Natural killer cell (primary cell): ENCODE data around the gene ENPP3. TPM values are rescaled to one million over a fixed set of nuclear protein-coding genes. Genes with fewer than 3 reads are reported as not detected.

Source experiments
- ATAC-seq, 3 donors: fragments of 150-1000 bp in 2 of 3; fragments of 200-7000 bp in 1 of 3; cut with Tn5 transposase; 1 replicate in 1 of 3; 2 replicates in 2 of 3; pipeline ENCODE4 v1.10.0; 2021; ENCODE audit warnings: mild to moderate bottlenecking in 2 of 3, moderate library complexity in 2 of 3
- DNase-seq, 2 donors: peaks; one replicate each; pipeline versions ENCODE4 v3.0.0 to v3.0.0-alpha.2; 2013 to 2021; ENCODE audit warnings: mixed read lengths in 1 of 2
- H3K27ac ChIP-seq: one replicate; pipeline ENCODE4 v1.5.1; 2013; ENCODE audit warnings: mild to moderate bottlenecking, low read length
- H3K27me3 ChIP-seq: one replicate; pipeline ENCODE4 v1.6.1; 2013; ENCODE audit warnings: low read length; ENCODE audit not compliant: control insufficient read depth, insufficient read depth
- H3K36me3 ChIP-seq: one replicate; pipeline ENCODE4 v1.6.1; 2013; ENCODE audit warnings: low read length; ENCODE audit not compliant: control insufficient read depth, insufficient read depth
- H3K4me1 ChIP-seq: one replicate; pipeline ENCODE4 v1.6.1; 2013; ENCODE audit warnings: low read length; ENCODE audit not compliant: control insufficient read depth, insufficient read depth
- H3K4me3 ChIP-seq: one replicate; pipeline ENCODE4 v1.5.1; 2013; ENCODE audit warnings: low read length
- H3K9me3 ChIP-seq: one replicate; pipeline ENCODE4 v1.6.1; 2013; ENCODE audit warnings: low read length; ENCODE audit not compliant: control insufficient read depth, insufficient read depth
- H3K27ac Mint-ChIP-seq, 2 donors: one replicate each; pipeline ENCODE4 v1.8.0; 2022; ENCODE audit warnings: mild to moderate bottlenecking in 2 of 2, mixed read lengths in 2 of 2, moderate library complexity in 1 of 2
- H3K27me3 Mint-ChIP-seq, 2 donors: one replicate each; pipeline ENCODE4 v1.8.0; 2022; ENCODE audit warnings: low read depth in 2 of 2, mixed read lengths in 2 of 2
- H3K36me3 Mint-ChIP-seq: one replicate; pipeline ENCODE4 v1.8.0; 2022; ENCODE audit warnings: mixed read lengths
- H3K4me1 Mint-ChIP-seq, 2 donors: one replicate each; pipeline ENCODE4 v1.8.0; 2022; ENCODE audit warnings: mixed read lengths in 2 of 2
- H3K4me3 Mint-ChIP-seq: one replicate; pipeline ENCODE4 v1.8.0; 2022; ENCODE audit warnings: mild to moderate bottlenecking, moderate library complexity, mixed read lengths
- H3K9me3 Mint-ChIP-seq, 2 donors: one replicate each; pipeline ENCODE4 v1.8.0; 2022; ENCODE audit warnings: mixed read lengths in 2 of 2
- CTCF ChIP-seq: fragments of 200-600 bp; IDR thresholded peaks from one replicate; pipeline ENCODE4 v1.8.0; 2022; ENCODE audit warnings: antibody characterized with exemption
- WGBS: methylation state at CpG from one replicate; pipeline ENCODE4 v1.1.7; 2013; ENCODE audit warnings: missing lambda C conversion rate; ENCODE audit not compliant: insufficient coverage; 5-methylcytosine and 5-hydroxymethylcytosine counted together
- intact Hi-C: fragments of 100-400 bp; cut with micrococcal nuclease; formaldehyde crosslinking; loops from one replicate; pipeline ENCODE4 v1.14.2; 2022
- total RNA-seq, 4 donors: library from RNA; stranded (reverse); fragments of 120-200 nt in 1 of 4; gene quantifications; one replicate each; pipeline versions ENCODE4 v1.2.3 to v1.2.4, GENCODE V29; 2013 to 2022

Gene ENPP3
- total RNA-seq, 3 donors from 2014 or later (not counting 1 experiment from before 2014, with no cell fraction given): 0.33 to 32.4 (median 1.8) TPM

GRCh38 chr6:131765081-131765803, 128.1 kb downstream of the ENPP3 start:
- no peak for ATAC-seq

GRCh38 chr6:131765804-131766135, 128.7 kb downstream of the ENPP3 start:
- intact Hi-C loops: no loop called here
- Mint-ChIP-seq H3K27me3 (peaks cover 13 to 16% of the 10 kb centered on the region in 2 donors), H3K4me1 (no peaks in the 10 kb centered on the region), H3K27ac (no peak overlapping the region), H3K36me3 (no peaks in the 10 kb centered on the region), H3K4me3 (no peak overlapping the region), H3K9me3 (no peaks in the 10 kb centered on the region)
- H3K36me3 ChIP-seq: no peaks in the 10 kb centered on the region
- no peak overlapping the region for H3K27ac ChIP-seq
- no peaks in the 10 kb centered on the region for H3K27me3 ChIP-seq
- TF ChIP-seq CTCF: no peak
- DNase-seq (no peak), ATAC-seq (no peak)
- no peaks in the 10 kb centered on the region for H3K4me1 ChIP-seq
- 78% methylated on average over 3 of the region's 4 CpGs for WGBS
- H3K9me3 ChIP-seq: no peaks in the 10 kb centered on the region
- H3K4me3 ChIP-seq: no peak overlapping the region

More at GRCh38 chr6:131765081-131765803, 128.1 kb downstream of the ENPP3 start:
- Mint-ChIP-seq H3K27ac (no peak overlapping the region), H3K4me3 (no peak overlapping the region), H3K4me1 (no peaks in the 10 kb centered on the region), H3K9me3 (no peaks in the 10 kb centered on the region), H3K36me3 (no peaks in the 10 kb centered on the region), H3K27me3 (peaks cover 13 to 16% of the 10 kb centered on the region in 2 donors)
- Histone ChIP-seq H3K4me3 (no peak overlapping the region), H3K27me3 (no peaks in the 10 kb centered on the region), H3K4me1 (no peaks in the 10 kb centered on the region), H3K36me3 (no peaks in the 10 kb centered on the region), H3K27ac (no peak overlapping the region), H3K9me3 (no peaks in the 10 kb centered on the region)
- WGBS: 75% methylated on average over 7 of the region's 9 CpGs
- intact Hi-C loops: no loop called here
- DNase-seq: no peak
- TF ChIP-seq CTCF: no peak

- DNase-seq: no peak
Measured at GRCh38 chr6:131766631-131767030, 129.5 kb downstream of the ENPP3 start.

More at GRCh38 chr6:131766631-131767030, 129.5 kb downstream of the ENPP3 start:
- H3K4me1 Mint-ChIP-seq: no peaks in the 10 kb centered on the region
- Histone ChIP-seq H3K27ac (no peak overlapping the region), H3K27me3 (no peaks in the 10 kb centered on the region), H3K9me3 (no peaks in the 10 kb centered on the region), H3K4me1 (no peaks in the 10 kb centered on the region), H3K36me3 (no peaks in the 10 kb centered on the region), H3K4me3 (no peak overlapping the region)
- no peak for ATAC-seq
- no peak overlapping the region for H3K4me3 Mint-ChIP-seq
- H3K27ac Mint-ChIP-seq: no peak overlapping the region
- TF ChIP-seq CTCF: no peak
- WGBS: 94% methylated on average over 2 of the region's 2 CpGs
- intact Hi-C loops: no loop called here
- no peaks in the 10 kb centered on the region for H3K9me3 Mint-ChIP-seq
- peaks cover 13 to 19% of the 10 kb centered on the region in 2 donors for H3K27me3 Mint-ChIP-seq
- H3K36me3 Mint-ChIP-seq: no peaks in the 10 kb centered on the region
